GM12892 (cell line): ENCODE results near the gene SMARCA2.

ENCODE experiments used
- POLR2A ChIP-seq: IDR thresholded peaks from 2 replicates; pipeline ENCODE4 v1.6.1; 2011; ENCODE audit warnings: low read depth, low read length, control low read depth
- POLR2AphosphoS5 ChIP-seq: IDR thresholded peaks from 2 replicates; pipeline ENCODE4 v1.6.1; 2011; ENCODE audit warnings: low read depth, low read length, control low read depth
- TAF1 ChIP-seq: IDR thresholded peaks from 2 replicates; pipeline ENCODE4 v1.6.1; 2011; ENCODE audit warnings: low read depth, mild to moderate bottlenecking, control low read depth, low read length, borderline replicate concordance

GRCh38 chr9:2215921-2216441 lies 200.8 kb downstream of the SMARCA2 start:
- no peak for TF ChIP-seq POLR2A
- TF ChIP-seq TAF1 = no peak
- no peak for TF ChIP-seq POLR2AphosphoS5
